ENCODE results near the gene ACTL8. TPM values are rescaled to one million over a fixed set of nuclear protein-coding genes. Genes with fewer than 3 reads are reported as not detected.

The ACTL8 gene
- total and polyA plus RNA-seq, 11 donors: not detected

- no peaks in the 10 kb centered on the region for H3K36me3 ChIP-seq
- no peak for DNase-seq
- no peak for ATAC-seq
- H3K27me3 ChIP-seq: peaks cover 0 to 3% (median 0%) of the 10 kb centered on the region in 9 donors
- no peaks in the 10 kb centered on the region for H3K9me3 ChIP-seq
- intact Hi-C loops (cut with DNase I): no loop called here
- H3K4me1 ChIP-seq: no peaks in the 10 kb centered on the region
- H3K27ac ChIP-seq: no peak overlapping the region
- TF ChIP-seq POLR2A (IDR thresholded peaks at IDR 0.05) (no peak), CTCF (IDR thresholded peaks at IDR 0.05) (no peak)
- 23 to 34% (median 27%) methylated on average over 3 of the region's 3 CpGs for WGBS, 4 donors
- H3K4me3 ChIP-seq: no peak overlapping the region
These were observed 106.6 kb downstream of the ACTL8 start for GRCh38 chr1:17861685-17862084.

- no peak for DNase-seq
- Histone ChIP-seq H3K9me3 (no peaks in the 10 kb centered on the region), H3K27me3 (peaks cover 0 to 3% (median 0%) of the 10 kb centered on the region in 9 donors), H3K36me3 (no peaks in the 10 kb centered on the region), H3K4me1 (no peaks in the 10 kb centered on the region), H3K4me3 (no peak overlapping the region), H3K27ac (no peak overlapping the region)
- 57 to 84% (median 60%) methylated on average over 2 of the region's 2 CpGs for WGBS, 4 donors
- no peak for TF ChIP-seq POLR2A (IDR thresholded peaks at IDR 0.05)
- no peak for TF ChIP-seq CTCF (IDR thresholded peaks at IDR 0.05)
- no peak for ATAC-seq
- intact Hi-C loops (cut with DNase I): no loop called here
These were observed 107.0 kb downstream of the ACTL8 start for GRCh38 chr1:17862121-17862520.

GRCh38 chr1:17865912-17866739 is 111.0 kb downstream of the ACTL8 start:
- WGBS, 4 donors: 59 to 72% (median 68%) methylated on average over 9 of the region's 9 CpGs
- DNase-seq: no peak
- no peak for TF ChIP-seq POLR2A (IDR thresholded peaks at IDR 0.05)
- TF ChIP-seq CTCF (IDR thresholded peaks at IDR 0.05): no peak
- H3K9me3 ChIP-seq: no peaks in the 10 kb centered on the region
- H3K27me3 ChIP-seq: peaks cover 0 to 3% (median 0%) of the 10 kb centered on the region in 9 donors
- H3K36me3 ChIP-seq: no peaks in the 10 kb centered on the region
- ATAC-seq: no peak
- H3K4me1 ChIP-seq: no peaks in the 10 kb centered on the region
- H3K27ac ChIP-seq: no peak overlapping the region
- intact Hi-C loops (cut with DNase I): no loop called here
- H3K4me3 ChIP-seq: no peak overlapping the region

- Histone ChIP-seq H3K9me3 (no peaks in the 10 kb centered on the region), H3K27me3 (peaks cover 0 to 3% (median 0%) of the 10 kb centered on the region in 9 donors), H3K4me1 (no peaks in the 10 kb centered on the region), H3K27ac (no peak overlapping the region), H3K36me3 (no peaks in the 10 kb centered on the region), H3K4me3 (no peak overlapping the region)
- ATAC-seq: no peak
- WGBS, 4 donors: 79 to 83% (median 81%) methylated on average over 3 of the region's 3 CpGs
- no peak for DNase-seq
- intact Hi-C loops (cut with DNase I): no loop called here
- TF ChIP-seq CTCF (IDR thresholded peaks at IDR 0.05) (no peak), POLR2A (IDR thresholded peaks at IDR 0.05) (no peak)
These were observed 111.6 kb downstream of the ACTL8 start for GRCh38 chr1:17866740-17867029.

Measured in heart left ventricle (tissue), 16 donors.